Hematopoietic multipotent progenitor cell treated with erythropoietin and hydrocortisone succinate and interleukin-3 and kit ligand, for 8 days (in vitro differentiated cells): ENCODE results near the gene CXCR6.

ENCODE experiments used
- DNase-seq: peaks from one replicate; pipeline ENCODE4 v3.0.0-alpha.2; 2015

The CXCR6 gene

GRCh38 chr3:45949432-45949831 lies 6.2 kb downstream of the CXCR6 start:
- no peak for DNase-seq

DNA sequence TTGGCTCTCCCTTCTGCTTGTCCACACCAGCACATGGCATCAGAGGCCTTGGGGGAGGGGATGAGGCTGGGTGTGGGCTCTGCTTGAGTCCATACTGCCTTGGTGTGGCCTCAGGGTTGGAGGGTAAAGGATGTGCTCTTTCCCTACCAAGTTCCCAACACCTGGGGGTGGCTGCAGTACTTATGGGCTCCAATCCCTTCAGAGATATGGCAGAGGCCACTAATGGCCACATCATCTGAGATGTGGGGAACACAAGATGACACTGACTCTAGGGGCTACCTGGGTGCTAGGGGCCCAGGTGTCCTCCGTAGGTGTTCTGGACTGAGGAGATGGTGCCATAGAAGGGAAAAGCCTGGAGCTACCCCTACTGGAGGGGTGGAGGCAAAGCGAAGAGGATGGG lies 6.9 kb downstream of the CXCR6 start:
- no peak for DNase-seq

DNA sequence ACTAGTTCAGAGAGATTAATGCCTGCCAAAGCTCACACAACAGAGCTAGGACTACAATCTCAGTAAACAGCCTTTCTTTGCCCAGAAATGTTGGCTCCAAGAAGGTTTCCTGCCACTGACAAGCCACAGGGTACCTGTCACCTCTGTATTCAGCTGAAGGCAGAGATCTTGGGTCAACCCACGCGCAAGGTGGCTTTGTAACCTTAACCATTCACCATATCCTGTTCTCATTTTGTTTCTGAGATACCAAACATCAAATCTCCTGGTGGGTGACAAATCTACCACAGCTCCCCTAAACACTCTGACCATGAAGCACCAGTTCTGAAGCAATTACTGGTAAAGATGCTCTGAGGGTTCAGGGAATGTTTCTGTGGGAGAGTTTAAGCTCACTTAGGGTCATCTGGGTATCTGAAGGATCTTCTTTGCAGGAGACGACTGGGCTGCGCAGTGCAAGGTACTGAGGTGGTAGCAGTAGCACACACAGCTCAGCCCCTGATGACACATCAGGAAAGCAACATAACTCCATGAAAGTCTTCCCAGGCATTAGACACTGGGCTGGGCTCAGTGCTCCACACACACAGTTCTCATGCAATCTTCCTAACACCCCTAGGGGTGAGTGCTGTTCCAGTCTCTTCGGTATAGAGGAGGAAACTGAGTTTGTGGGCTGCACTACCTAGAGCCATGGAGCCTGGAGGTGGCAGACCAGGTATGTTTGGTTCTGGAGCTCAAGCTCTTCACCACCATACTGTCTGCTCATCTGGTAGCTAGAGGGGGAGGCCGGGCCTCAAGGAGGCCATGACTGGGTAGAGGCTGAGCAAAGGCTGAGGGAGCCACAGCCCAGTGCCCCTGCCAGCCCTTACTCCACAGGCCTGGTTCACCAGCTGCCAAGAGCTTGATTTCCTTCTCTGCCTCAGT lies 7.7 kb downstream of the CXCR6 start:
- DNase-seq: no peak

- DNase-seq: no peak
Measured at GRCh38 chr3:45951946-45952345, 8.7 kb downstream of the CXCR6 start.

DNA sequence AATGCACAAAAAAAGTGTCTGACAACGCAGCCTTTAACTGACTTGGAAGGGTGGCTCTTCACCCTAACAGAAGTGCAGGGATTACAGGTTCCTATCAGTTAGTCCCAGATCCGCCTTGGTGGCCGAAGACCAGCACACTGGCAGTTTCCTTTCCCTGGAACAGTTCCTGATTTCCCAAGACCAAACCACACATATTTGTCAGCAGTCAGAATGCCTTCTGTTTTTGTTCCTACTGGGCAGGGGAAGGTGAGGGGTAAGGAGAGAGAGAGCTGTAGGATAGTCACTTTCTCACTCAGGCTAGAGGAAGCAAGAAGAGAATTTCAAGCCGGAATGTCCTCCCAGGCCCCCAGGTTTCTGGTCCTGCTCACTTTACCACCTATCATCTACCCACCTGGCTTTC lies 9.2 kb downstream of the CXCR6 start:
- DNase-seq: no peak

GRCh38 chr3:45953536-45953935 lies 10.3 kb downstream of the CXCR6 start:
- DNase-seq: no peak

DNA sequence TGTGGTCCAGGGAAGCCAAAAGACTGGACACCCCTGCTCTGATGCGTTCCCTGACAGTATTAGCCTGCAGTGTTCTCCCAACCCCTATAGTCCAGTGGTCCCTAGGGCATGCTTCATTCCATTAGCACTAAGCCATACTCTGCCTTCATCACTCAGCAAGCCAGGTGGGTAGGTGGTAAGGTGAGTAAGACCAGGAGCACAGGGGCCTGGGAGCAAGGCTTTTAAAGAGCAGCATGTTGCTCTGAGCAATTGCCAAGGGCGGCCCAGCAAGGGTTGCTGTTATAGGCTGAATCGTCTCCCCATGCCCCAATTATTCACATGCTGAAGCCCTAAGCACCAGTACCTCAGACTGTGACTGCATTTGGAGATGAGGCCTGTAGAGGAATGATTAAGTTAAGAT lies 11.0 kb downstream of the CXCR6 start:
- no peak for DNase-seq

DNA sequence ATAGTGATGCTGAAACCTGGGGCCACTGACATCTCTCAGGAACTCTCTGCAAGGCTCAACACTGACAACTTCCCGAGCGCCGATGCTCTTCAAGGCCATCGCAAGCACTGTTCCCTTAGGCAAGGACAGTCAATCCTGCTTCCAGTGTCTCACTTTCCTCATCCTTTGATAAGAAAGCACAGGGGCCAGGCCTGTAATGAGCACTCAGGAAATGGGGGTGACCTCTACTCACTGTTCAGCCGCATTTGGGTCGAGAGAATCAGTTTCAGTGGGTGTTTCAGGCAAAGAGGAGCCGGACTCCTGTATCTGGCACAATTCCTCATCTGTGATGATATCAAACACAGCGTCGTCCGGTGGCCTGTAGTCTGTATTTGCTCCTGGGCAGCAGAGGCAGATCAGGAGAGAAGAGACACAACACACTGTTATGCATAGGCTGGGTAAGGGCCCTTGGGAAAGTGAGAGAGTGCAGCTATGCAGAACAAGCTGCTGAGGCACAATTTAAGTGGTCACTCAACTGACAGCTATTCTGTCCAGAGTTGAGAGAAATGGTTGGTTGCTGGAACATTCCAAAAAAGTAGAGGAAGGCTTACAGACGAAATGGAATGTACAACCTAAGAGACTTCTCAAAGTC lies 11.9 kb downstream of the CXCR6 start:
- no peak for DNase-seq

- no peak for DNase-seq
Measured at GRCh38 chr3:45955706-45956105, 12.4 kb downstream of the CXCR6 start.

- no peak for DNase-seq
Measured at GRCh38 chr3:45957586-45957985, 14.3 kb downstream of the CXCR6 start.

GRCh38 chr3:45958321-45958791 lies 15.1 kb downstream of the CXCR6 start:
- no peak for DNase-seq

DNA sequence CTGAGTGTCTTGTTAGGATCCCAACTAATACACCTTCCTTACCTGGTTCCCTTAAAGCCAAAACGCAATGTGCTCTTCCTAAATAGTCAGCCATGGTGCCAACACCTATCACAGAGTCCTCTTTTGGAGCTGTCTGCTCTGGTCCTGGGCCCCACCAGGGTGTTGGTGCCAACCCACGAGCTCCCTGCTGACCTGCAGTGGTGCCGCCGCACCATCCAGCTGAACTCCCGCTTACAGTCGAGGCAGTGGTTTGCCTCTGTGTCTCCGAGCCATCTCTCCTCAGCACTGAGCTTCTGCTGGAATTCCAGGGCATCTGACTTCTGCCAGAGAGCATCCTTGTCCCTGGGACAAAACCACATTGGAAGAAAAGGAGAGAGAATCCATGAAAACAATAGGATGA lies 15.9 kb downstream of the CXCR6 start:
- no peak for DNase-seq

DNA sequence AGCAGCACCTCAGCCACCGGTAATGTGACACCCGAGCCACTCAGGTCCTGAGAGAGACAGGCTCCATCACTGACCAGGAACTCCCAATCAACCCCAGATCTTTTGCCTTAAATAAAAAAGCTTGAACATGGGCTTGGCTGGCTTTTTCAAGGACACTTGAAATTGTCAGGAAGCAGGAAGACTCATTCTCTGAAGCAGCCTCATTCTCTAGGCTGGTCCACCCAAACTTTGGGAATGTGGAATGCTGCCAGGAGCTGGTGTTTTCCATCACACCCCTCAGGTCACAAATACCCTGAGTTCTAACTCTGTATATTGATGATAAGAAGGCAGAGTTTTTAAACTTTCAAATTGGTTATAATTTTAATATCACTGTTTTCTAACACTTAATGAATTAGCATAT lies 17.0 kb downstream of the CXCR6 start:
- no peak for DNase-seq

- no peak for DNase-seq
Measured at GRCh38 chr3:45962033-45962432, 18.8 kb downstream of the CXCR6 start.

DNA sequence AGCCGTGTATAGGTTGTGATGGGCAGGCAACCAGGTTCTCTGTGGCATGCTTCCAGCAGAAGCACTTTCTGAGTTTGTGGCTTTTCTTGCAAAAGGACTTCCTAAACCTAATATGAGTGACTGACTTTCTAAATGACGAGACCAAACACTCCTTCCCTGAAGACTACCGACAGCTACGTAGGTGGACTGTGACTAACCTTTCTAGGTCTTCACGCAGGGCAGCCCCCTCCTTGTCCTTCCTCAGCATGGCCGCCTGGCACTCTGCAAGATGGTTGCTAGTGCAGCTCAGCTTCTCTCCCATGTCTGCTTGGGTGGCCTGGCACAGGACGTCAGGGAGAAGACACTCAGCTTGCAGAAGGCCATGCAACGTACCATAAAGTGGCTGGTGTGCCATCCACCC lies 20.9 kb downstream of the CXCR6 start:
- no peak for DNase-seq

DNA sequence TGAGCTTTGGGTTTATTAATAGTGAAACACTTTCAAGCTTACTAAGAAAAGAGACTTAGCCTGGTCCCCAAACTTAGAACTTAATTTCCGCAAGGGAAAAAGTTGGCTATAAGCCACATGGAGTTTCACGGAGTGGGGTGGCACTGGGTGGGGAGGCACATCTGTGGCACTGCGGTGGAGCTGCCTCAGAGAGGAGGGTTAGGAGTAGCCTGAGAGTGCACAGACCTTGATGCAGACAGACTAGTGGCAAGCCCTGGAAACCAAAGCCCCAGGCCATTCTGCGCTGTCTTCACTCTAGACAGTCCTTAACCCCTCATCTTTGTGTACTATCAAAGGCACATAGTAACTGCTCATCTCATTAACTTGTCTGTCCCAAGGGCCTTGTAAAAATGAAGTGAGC lies 22.0 kb downstream of the CXCR6 start:
- no peak for DNase-seq

DNA sequence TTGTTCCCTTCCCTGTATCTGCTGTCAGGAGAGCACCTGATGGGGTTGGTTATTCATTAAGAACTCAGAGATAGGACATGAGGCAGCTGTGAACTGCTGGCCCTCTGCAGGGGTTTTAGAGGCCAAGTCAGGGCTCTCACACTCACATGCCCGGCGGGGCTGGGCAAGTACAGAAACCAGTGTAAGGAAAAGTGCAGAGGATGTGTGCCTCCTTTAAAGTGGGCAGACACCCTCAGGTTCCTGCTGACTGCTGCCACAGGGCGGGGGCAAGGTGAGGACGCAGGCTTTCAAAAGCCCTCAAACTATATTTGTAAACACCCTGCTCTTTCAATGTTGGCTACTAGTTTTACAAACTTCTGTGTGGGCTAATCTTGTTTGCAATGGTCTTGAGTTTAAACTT lies 22.4 kb downstream of the CXCR6 start:
- no peak for DNase-seq

DNA sequence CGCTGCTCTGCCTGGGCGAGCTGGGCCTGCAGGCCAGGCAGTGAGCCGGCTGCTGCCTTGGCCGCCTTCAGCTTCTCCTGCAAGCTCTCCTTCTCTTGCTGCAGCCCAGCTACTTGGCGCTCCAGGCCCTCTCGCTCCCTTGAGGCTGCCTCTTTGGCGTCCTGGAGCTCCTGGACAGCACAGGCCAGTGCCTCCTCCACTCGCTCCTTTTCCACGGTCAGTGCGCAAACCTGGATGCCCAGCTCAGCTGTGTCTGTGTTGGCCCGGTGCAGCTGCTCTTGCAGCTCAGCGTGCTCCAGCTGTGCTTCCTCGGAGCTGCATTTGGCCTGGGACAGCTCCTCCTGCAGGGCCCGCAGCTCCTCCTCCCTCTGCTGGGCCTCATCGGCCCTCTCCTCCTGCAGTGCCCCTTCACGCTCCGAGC lies 23.1 kb downstream of the CXCR6 start:
- DNase-seq: no peak

GRCh38 chr3:45966950-45967640 lies 23.8 kb downstream of the CXCR6 start:
- no peak for DNase-seq

GRCh38 chr3:45967724-45968123 lies 24.5 kb downstream of the CXCR6 start:
- no peak for DNase-seq

- no peak for DNase-seq
Measured at GRCh38 chr3:45968149-45968548, 24.9 kb downstream of the CXCR6 start.

DNA sequence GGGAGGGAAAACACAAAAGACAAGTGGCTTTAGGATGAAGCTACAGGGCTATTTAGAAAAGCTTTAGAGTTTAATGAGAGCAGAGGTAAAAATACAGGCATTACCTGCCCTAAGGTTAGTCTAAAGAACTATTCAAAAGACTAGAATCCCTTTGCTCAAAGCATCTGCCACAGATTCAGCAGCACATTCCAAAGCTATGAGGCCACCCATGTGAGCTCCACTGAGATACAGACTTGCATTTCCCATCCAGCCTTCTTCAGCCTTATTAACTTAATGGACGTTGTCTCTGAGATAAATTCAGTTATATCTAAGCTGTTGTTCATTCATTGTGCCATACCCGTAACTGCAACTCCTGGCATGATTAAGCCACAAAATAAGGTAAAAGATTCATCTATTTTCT lies 25.4 kb downstream of the CXCR6 start:
- DNase-seq: no peak

DNA sequence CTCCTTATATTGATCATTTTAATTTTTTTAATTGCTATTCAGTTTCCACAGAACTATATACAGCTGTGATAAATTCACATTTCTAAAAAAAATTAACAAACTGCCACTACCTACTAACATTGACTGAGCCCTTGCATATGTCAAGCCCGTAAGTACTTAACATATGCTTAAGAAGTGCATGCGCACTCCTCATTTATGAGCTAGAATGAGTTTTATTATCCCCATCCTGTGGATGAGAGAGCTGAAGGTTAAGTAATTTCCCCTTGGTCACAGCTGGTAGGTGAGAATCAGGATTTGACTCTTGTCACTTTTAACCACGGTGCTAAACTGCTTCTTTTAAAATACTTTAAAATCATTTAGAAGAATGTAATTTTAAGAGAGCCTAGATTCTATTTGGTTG lies 25.9 kb downstream of the CXCR6 start:
- DNase-seq: no peak

DNA sequence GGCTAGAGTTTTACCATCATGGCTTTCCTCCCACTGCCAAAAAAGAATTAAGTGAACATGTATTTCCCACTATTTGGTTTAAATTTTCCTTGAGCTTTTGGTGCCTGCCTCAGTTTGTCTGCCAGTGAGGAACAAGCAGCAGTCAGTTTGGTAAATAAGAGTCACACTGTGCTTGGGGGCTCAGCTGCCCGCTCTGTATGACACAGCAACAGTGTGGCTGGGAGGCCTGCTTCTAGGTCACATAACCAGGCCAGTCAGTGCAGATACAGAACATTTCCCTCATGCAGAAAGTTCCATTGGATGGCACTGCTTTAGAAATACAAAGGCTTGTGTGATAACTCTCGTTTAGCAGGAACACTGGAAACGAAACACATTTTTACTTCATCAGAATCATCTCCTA lies 26.7 kb downstream of the CXCR6 start:
- DNase-seq: no peak
